Testis (tissue), 2 donors: Measurements from ENCODE around the gene HGS.
A peak's percentile ranks its signal among the peaks of the same experiment; 100 is the strongest.

Experiments
- CTCF ChIP-seq, 3 experiments: fragments of 450-650 bp in 2 of 3; fragments of 200-600 bp in 1 of 3; sonication (generic) in 1 of 3; IDR thresholded peaks; one replicate each; pipeline ENCODE4 v1.5.1; 2016 to 2019; ENCODE audit warnings: antibody characterized with exemption in 3 of 3, mild to moderate bottlenecking in 2 of 3, moderate library complexity in 1 of 3
- POLR2A ChIP-seq: fragments of 450-650 bp; IDR thresholded peaks from one replicate; pipeline ENCODE4 v1.6.1; 2017; ENCODE audit warnings: antibody characterized with exemption, mild to moderate bottlenecking, moderate library complexity

DNA sequence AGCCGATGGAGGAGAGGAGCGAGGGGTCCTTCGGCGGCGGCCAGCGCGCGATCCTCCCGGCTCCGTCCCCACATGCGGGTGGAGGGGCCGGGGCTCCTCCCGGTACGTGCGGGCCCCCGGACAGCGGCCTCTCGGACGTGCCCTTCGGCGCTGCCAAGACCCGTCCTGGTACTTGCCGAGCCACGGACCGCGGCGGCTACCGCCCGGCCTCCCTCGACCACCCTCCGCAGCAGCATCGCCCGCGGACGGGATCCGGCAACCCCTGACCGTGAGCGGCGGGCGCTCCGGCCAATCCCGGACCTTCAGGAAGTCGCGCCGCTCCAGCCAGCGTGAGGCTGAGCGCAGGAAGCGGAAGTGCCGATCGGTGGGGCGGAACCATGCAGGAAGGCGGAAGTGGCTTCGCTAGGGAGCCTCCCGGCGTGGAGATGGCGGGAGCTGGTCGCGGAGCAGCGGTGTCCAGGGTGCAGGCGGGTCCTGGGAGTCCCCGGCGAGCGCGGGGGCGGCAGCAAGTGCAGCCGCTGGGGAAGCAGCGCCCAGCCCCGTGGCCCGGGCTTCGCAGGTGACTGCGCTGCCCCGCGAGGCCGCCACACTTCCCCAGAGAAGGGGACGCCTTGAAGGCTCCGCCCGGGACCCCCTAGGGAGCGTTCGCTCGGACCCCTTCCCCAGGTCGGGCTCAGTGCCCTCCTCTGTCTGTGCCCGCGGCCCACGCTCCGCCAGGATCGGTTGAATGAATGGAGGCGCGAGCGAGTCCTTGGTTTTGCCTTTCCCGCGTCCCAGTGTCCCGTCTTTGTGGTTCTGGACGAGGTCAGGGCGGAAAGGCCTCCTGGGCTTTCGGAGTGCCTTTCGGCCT lies 17.2 kb upstream of the HGS start, which contains the start of the genes CCDC137 and OXLD1:
- no peak for TF ChIP-seq CTCF (IDR thresholded peaks at IDR 0.05)
- TF ChIP-seq POLR2A = peak; percentile 52
